NT2/D1 (cell line): ENCODE measurements around the gene CCDC117.
"Not testable (repeated sequence)": the region's sequence is repeated elsewhere in the genome, so short reads cannot be mapped to it uniquely, and the experiment has no call there.

Experiments used
- DNase-seq: peaks from one replicate; pipeline ENCODE4 v3.0.0-alpha.2; 2011; ENCODE audit warnings: low read depth, low spot score
- H3K27me3 ChIP-seq: 2 replicates; pipeline ENCODE4 v1.6.0; 2011; ENCODE audit warnings: mild to moderate bottlenecking; ENCODE audit not compliant: insufficient read length, insufficient read depth
- H3K36me3 ChIP-seq: 2 replicates; pipeline ENCODE4 v1.6.1; 2011; ENCODE audit warnings: mild to moderate bottlenecking, low read length, mixed read lengths; ENCODE audit not compliant: insufficient read depth, insufficient read length
- H3K4me1 ChIP-seq: 2 replicates; pipeline ENCODE4 v1.5.1; 2011; ENCODE audit not compliant: insufficient read depth, insufficient read length
- H3K4me3 ChIP-seq: 2 replicates; pipeline ENCODE4 v1.5.1; 2011; ENCODE audit warnings: low read depth; ENCODE audit not compliant: insufficient read length
- H3K9ac ChIP-seq: 2 replicates; pipeline ENCODE4 v1.6.0; 2011; ENCODE audit warnings: low read depth; ENCODE audit not compliant: insufficient read length
- H3K9me3 ChIP-seq: 2 replicates; pipeline ENCODE4 v1.5.1; 2011; ENCODE audit warnings: mild to moderate bottlenecking, low read length; ENCODE audit not compliant: insufficient read depth
- SUZ12 ChIP-seq: IDR thresholded peaks from 2 replicates; pipeline ENCODE4 v1.6.1; 2011; ENCODE audit not compliant: insufficient read length, insufficient read depth; ENCODE audit errors: extremely low read depth
- YY1 ChIP-seq: IDR thresholded peaks from 2 replicates; pipeline ENCODE4 v1.6.1; 2011; ENCODE audit not compliant: insufficient read length, insufficient read depth
- ZNF274 ChIP-seq: IDR thresholded peaks from 2 replicates; pipeline ENCODE4 v1.6.1; 2011; ENCODE audit warnings: mild to moderate bottlenecking, low read depth, low read length

The CCDC117 gene

GRCh38 chr22:28761449-28761755, 11.1 kb upstream of the CCDC117 start:
- no peak for DNase-seq
- Histone ChIP-seq H3K4me3 (no peak overlapping the region), H3K9me3 (no peaks in the 10 kb centered on the region), H3K9ac (no peak overlapping the region), H3K36me3 (no peaks in the 10 kb centered on the region), H3K27me3 (no peaks in the 10 kb centered on the region), H3K4me1 (no peaks in the 10 kb centered on the region)
- TF ChIP-seq SUZ12 (no peak), YY1 (no peak), ZNF274 (no peak)

DNA sequence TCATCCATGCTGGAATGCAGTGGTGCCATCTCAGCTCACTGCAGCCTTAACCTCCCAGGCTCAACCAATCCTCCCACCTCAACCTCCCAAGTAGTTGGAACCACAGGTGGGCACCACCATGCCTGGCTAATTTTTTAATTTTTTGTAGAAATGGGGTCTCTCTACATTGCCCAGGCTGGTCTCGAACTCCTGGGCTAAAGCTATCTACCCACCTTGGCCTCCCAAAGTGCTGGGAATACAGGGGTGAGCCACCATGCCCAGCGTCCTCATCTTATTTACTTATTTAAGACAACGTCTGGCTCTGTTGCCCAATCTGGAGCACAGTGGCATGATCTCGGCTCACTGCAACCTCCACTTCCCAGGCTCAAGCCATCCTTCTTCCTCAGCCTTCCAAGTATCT, 10.5 kb upstream of the CCDC117 start:
- H3K36me3 ChIP-seq, H3K4me3 ChIP-seq, H3K27me3 ChIP-seq, H3K9ac ChIP-seq, H3K9me3 ChIP-seq, H3K4me1 ChIP-seq, DNase-seq: not testable (repeated sequence)

GRCh38 chr22:28766628-28767027, 5.9 kb upstream of the CCDC117 start:
- DNase-seq = no peak
- Histone ChIP-seq H3K4me1 (no peaks in the 10 kb centered on the region), H3K36me3 (no peaks in the 10 kb centered on the region), H3K4me3 (no peak overlapping the region), H3K9me3 (peaks cover 5% of the 10 kb centered on the region; the same call in 1 of the 2 replicates), H3K27me3 (no peaks in the 10 kb centered on the region), H3K9ac (no peak overlapping the region)
- TF ChIP-seq SUZ12 (no peak), ZNF274 (no peak)

GRCh38 chr22:28768701-28769393, 3.6 kb upstream of the CCDC117 start:
- Histone ChIP-seq H3K9ac (no peak overlapping the region), H3K27me3 (no peaks in the 10 kb centered on the region), H3K36me3 (no peaks in the 10 kb centered on the region), H3K4me1 (no peaks in the 10 kb centered on the region), H3K9me3 (peaks cover 5% of the 10 kb centered on the region; the same call in 1 of the 2 replicates), H3K4me3 (no peak overlapping the region)
- TF ChIP-seq ZNF274 = no peak
- TF ChIP-seq SUZ12 = no peak
- no peak for TF ChIP-seq YY1
- DNase-seq = no peak

DNA sequence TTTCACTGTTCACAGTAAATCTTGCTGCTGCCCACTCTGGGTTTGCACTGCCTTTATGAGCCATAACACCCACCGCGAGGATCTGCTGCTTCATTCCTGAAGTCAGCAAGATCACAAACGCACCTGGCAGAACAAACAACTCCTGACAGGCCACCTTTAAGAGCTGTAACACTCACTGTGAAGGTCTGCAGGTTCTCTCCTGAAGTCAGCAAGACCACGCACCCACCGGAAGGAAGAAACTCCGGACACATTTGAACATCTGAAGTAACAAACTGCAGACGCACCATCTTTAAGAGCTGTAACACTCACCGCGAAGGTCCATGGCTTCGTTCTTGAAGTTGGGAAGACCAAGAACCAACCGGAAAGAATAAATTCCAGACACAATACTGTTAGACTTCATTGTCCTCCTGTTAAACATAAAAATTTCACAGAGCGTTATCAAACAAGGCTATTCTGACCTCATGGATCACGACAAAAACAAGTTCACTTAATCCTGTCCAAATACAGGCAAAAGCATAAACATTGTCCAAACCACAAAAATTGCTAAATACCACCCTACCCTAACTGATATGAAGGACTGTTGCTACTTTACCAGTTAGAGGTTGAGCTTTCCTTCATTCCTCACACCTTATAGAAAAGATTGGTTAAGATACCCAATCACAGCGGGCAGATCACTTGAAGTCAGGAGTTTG, 3.0 kb upstream of the CCDC117 start:
- DNase-seq = no peak
- no peaks in the 10 kb centered on the region for H3K27me3 ChIP-seq
- TF ChIP-seq ZNF274 (no peak), SUZ12 (no peak), YY1 (no peak)
- peaks cover 4% of the 10 kb centered on the region for H3K36me3 ChIP-seq
- peaks cover 5% of the 10 kb centered on the region; the same call in 1 of the 2 replicates for H3K9me3 ChIP-seq
- no peak overlapping the region for H3K9ac ChIP-seq
- H3K4me1 ChIP-seq = no peaks in the 10 kb centered on the region
- H3K4me3 ChIP-seq = no peak overlapping the region

DNA sequence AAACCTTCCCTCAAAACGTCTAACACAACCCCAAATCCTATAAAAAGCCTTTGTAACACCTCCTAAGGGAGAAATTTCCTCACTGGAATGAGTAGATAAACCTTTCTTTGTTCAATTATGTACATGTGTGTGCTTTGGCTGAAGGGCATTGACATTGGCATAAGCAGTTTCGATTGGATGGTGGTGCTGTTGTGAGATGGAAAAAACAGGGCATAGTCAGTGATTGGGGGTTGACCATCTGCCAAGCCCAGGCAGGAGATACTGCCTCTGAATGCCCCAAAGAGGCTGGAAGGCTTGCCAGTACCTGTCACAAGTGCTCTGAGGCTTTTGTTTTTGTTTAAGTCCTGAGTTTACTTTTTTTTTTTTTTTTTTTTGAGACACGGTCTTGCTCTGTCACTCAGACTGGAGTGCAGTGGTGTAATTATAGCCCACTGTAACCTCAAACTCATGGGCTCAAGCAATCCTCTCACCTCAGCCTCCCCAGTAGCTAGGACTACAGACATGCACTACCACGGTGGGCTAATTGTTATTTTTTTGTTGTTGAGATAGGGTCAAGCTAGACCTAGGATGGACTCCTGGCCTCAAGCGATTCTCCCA, 1.2 kb upstream of the CCDC117 start:
- TF ChIP-seq SUZ12 (no peak), YY1 (no peak), ZNF274 (no peak)
- Histone ChIP-seq H3K9me3 (peaks cover 5% of the 10 kb centered on the region; the same call in 1 of the 2 replicates), H3K9ac (no peak overlapping the region), H3K4me1 (no peaks in the 10 kb centered on the region), H3K4me3 (no peak overlapping the region), H3K27me3 (no peaks in the 10 kb centered on the region), H3K36me3 (peaks cover 18% of the 10 kb centered on the region)
- DNase-seq = no peak

GRCh38 chr22:28773461-28773867, 969 bp downstream of the CCDC117 start:
- H3K36me3 ChIP-seq = peaks cover 38% of the 10 kb centered on the region
- TF ChIP-seq ZNF274 = no peak
- TF ChIP-seq SUZ12 = no peak
- no peak for TF ChIP-seq YY1
- peak overlapping the region; percentile 85 for H3K9ac ChIP-seq
- no peaks in the 10 kb centered on the region for H3K27me3 ChIP-seq
- peaks cover 5% of the 10 kb centered on the region; the same call in 1 of the 2 replicates for H3K9me3 ChIP-seq
- no peak for DNase-seq
- no peaks in the 10 kb centered on the region for H3K4me1 ChIP-seq
- H3K4me3 ChIP-seq = peak overlapping the region; percentile 75
